ENCODE data around the gene TULP3.

DNA sequence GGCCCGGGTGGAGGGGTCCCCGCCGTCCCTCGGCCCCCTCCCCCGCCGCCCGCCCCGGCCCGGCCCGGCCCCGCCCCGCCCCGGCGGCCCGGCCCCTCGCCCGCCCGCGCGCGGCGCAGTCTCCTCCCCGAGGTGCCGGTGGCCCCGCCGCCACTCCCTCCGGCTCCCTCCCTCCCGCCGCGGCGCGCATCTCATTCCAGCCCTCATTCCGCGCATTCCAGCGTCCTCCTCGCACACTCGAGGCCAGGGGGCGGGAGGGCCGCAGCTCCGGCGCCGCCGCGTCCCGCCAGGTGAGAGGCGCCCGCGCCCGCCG, 68.5 kb downstream of the TULP3 start, which contains the start of gene TEAD4:
- TF ChIP-seq, protein P1, sequence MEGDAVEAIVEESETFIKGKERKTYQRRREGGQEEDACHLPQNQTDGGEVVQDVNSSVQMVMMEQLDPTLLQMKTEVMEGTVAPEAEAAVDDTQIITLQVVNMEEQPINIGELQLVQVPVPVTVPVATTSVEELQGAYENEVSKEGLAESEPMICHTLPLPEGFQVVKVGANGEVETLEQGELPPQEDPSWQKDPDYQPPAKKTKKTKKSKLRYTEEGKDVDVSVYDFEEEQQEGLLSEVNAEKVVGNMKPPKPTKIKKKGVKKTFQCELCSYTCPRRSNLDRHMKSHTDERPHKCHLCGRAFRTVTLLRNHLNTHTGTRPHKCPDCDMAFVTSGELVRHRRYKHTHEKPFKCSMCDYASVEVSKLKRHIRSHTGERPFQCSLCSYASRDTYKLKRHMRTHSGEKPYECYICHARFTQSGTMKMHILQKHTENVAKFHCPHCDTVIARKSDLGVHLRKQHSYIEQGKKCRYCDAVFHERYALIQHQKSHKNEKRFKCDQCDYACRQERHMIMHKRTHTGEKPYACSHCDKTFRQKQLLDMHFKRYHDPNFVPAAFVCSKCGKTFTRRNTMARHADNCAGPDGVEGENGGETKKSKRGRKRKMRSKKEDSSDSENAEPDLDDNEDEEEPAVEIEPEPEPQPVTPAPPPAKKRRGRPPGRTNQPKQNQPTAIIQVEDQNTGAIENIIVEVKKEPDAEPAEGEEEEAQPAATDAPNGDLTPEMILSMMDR (IDR thresholded peaks at IDR 0.05) = no peak
- TF ChIP-seq EP300 (IDR thresholded peaks at IDR 0.05) = no peak
